SU-DHL-6 (cell line): Measurements from ENCODE around the gene PRELP.

ENCODE experiments used
- H2AFZ ChIP-seq: fragments of 200-600 bp; sonication (generic); 2 replicates; pipeline ENCODE4 v1.6.1; 2014; ENCODE audit warnings: low read depth, mild to moderate bottlenecking, moderate library complexity, mixed read lengths, antibody characterized with exemption, low read length; ENCODE audit not compliant: severe bottlenecking
- H3F3A ChIP-seq: fragments of 200-600 bp; shearing (Covaris generic); 2 replicates; pipeline ENCODE4 v1.6.0; 2016; ENCODE audit warnings: antibody characterized with exemption, mild to moderate bottlenecking; ENCODE audit not compliant: insufficient read depth
- H3K27ac ChIP-seq: fragments of 200-600 bp; sonication (generic); 2 replicates; pipeline ENCODE4 v1.5.1; 2016; ENCODE audit warnings: low read depth, mild to moderate bottlenecking, low read length, moderate library complexity, mixed read lengths
- H3K27me3 ChIP-seq: fragments of 200-600 bp; sonication (generic), shearing (Covaris generic); 2 replicates; pipeline ENCODE4 v1.6.0; 2014; ENCODE audit warnings: mild to moderate bottlenecking, low read length
- H3K36me3 ChIP-seq: fragments of 200-600 bp; sonication (generic); 2 replicates; pipeline ENCODE4 v1.6.1; 2014; ENCODE audit warnings: mild to moderate bottlenecking, low read length, mixed read lengths
- H3K4me2 ChIP-seq: fragments of 300-600, 200-600 bp; shearing (Covaris generic), sonication (generic); 2 replicates; pipeline ENCODE4 v1.6.0; 2014; ENCODE audit warnings: low read length, low read depth, mild to moderate bottlenecking; ENCODE audit not compliant: poor library complexity, severe bottlenecking
- H3K4me3 ChIP-seq: fragments of 200-600 bp; sonication (generic); 2 replicates; pipeline ENCODE4 v1.5.1; 2014; ENCODE audit warnings: antibody characterized with exemption, low read length, mild to moderate bottlenecking, mixed read lengths; ENCODE audit not compliant: insufficient read depth, poor library complexity, severe bottlenecking
- H3K79me2 ChIP-seq: fragments of 200-600 bp; sonication (generic); 2 replicates; pipeline ENCODE4 v1.6.1; 2014; ENCODE audit warnings: mild to moderate bottlenecking, low read length, moderate library complexity; ENCODE audit not compliant: insufficient read depth
- H3K9ac ChIP-seq: fragments of 200-600 bp; sonication (generic); 2 replicates; pipeline ENCODE4 v1.7.0; 2014; ENCODE audit warnings: mild to moderate bottlenecking, low read length
- H3K9me2 ChIP-seq: fragments of 200-600 bp; sonication (generic); replicated peaks from 2 replicates; pipeline ENCODE4 v1.6.1; 2014; ENCODE audit warnings: low read length; ENCODE audit not compliant: insufficient read depth
- H3K9me3 ChIP-seq: fragments of 200-600 bp; sonication (generic); 2 replicates; pipeline ENCODE4 v1.6.1; 2014; ENCODE audit warnings: low read length, mixed read lengths; ENCODE audit not compliant: insufficient read depth
- H4K20me1 ChIP-seq: fragments of 200-600 bp; sonication (generic); 2 replicates; pipeline ENCODE4 v1.6.1; 2014; ENCODE audit warnings: low read depth, mild to moderate bottlenecking, antibody characterized with exemption, low read length, moderate library complexity, mixed read lengths
- EZH2phosphoT487 ChIP-seq: fragments of 200-600 bp; sonication (generic), shearing (Covaris generic); conservative IDR thresholded peaks from 2 replicates; pipeline ENCODE4 v1.6.1; 2018; ENCODE audit warnings: mild to moderate bottlenecking, antibody characterized with exemption, low read length, moderate library complexity, mixed read lengths
- TF ChIP-seq, protein P1 (sequence below): fragments of 200-600 bp; sonication (generic); IDR thresholded peaks from one replicate; pipeline ENCODE4 v1.5.1; 2017; ENCODE audit warnings: antibody characterized with exemption, mild to moderate bottlenecking, low read length, moderate library complexity; ENCODE audit not compliant: insufficient read depth, poor library complexity, severe bottlenecking

PRELP gene

DNA sequence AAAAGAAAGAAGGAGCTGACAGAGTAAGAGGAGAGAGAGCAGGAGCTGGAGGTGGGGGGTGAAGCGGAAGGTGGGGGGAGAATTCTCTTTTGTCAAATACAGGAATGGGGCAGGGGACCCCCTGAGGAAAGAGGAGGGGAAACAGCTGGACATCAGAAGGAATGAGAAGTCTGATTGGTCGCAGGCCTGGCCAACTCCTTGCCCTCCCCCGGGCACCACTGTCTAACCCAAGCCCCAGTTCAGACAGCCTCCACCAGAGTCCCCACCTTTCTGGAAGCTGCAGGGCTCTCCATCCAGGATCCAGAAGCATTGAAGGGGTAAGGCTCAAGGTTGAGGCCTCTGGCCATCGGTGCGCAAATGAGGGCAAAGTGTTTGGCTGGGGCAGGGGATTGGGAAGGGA is 18.3 kb downstream of the PRELP start, which contains the start of gene OPTC:
OPTC (plus strand) TSS at position 253 of the 400 bp plus-strand sequence. CDS start 1,853 bp downstream, outside the sequence.
- no peak within 1 kb of the TSS for H3K4me2 ChIP-seq
- H3F3A ChIP-seq = no peaks in the 10 kb centered on the region
- no peaks in the 10 kb centered on the region for H3K79me2 ChIP-seq
- H3K27ac ChIP-seq = no peak within 1 kb of the TSS
- no peaks in the 10 kb centered on the region for H4K20me1 ChIP-seq
- H3K36me3 ChIP-seq = no peaks in the 10 kb centered on the region
- no peak within 1 kb of the TSS for H3K9ac ChIP-seq
- no peaks in the 10 kb centered on the region for H3K9me2 ChIP-seq
- no peak within 1 kb of the TSS for H2AFZ ChIP-seq
- H3K9me3 ChIP-seq = no peaks in the 10 kb centered on the region
- no peak within 1 kb of the TSS for H3K4me3 ChIP-seq
- H3K27me3 ChIP-seq = no peaks in the 10 kb centered on the region
- TF ChIP-seq EZH2phosphoT487 = no peak
- TF ChIP-seq, protein P1, sequence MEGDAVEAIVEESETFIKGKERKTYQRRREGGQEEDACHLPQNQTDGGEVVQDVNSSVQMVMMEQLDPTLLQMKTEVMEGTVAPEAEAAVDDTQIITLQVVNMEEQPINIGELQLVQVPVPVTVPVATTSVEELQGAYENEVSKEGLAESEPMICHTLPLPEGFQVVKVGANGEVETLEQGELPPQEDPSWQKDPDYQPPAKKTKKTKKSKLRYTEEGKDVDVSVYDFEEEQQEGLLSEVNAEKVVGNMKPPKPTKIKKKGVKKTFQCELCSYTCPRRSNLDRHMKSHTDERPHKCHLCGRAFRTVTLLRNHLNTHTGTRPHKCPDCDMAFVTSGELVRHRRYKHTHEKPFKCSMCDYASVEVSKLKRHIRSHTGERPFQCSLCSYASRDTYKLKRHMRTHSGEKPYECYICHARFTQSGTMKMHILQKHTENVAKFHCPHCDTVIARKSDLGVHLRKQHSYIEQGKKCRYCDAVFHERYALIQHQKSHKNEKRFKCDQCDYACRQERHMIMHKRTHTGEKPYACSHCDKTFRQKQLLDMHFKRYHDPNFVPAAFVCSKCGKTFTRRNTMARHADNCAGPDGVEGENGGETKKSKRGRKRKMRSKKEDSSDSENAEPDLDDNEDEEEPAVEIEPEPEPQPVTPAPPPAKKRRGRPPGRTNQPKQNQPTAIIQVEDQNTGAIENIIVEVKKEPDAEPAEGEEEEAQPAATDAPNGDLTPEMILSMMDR = no peak

DNA sequence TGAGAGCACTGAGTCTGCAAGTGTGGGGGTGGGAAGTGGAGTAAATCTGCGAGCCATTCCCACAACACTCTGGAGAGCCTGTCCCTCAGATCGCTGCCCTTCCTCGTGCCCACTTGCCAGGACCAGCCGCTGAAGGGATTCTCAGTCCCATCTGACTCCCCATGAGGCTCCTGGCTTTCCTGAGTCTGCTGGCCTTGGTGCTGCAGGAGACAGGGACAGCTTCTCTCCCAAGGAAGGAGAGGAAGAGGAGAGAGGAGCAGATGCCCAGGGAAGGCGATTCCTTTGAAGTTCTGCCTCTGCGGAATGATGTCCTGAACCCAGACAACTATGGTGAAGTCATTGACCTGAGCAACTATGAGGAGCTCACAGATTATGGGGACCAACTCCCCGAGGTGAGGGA is 20.2 kb downstream of the PRELP start:
- Histone ChIP-seq H4K20me1 (no peaks in the 10 kb centered on the region), H3K27me3 (no peaks in the 10 kb centered on the region), H3K9me2 (no peaks in the 10 kb centered on the region), H3K36me3 (no peaks in the 10 kb centered on the region), H3K9me3 (no peaks in the 10 kb centered on the region), H3K79me2 (no peaks in the 10 kb centered on the region), H3K9ac (no peak overlapping the region), H3K4me3 (no peak overlapping the region), H3K27ac (no peak overlapping the region), H3K4me2 (no peak overlapping the region), H3F3A (no peaks in the 10 kb centered on the region), H2AFZ (no peak overlapping the region)
- TF ChIP-seq, protein P1 = no peak
- TF ChIP-seq EZH2phosphoT487 = no peak

DNA sequence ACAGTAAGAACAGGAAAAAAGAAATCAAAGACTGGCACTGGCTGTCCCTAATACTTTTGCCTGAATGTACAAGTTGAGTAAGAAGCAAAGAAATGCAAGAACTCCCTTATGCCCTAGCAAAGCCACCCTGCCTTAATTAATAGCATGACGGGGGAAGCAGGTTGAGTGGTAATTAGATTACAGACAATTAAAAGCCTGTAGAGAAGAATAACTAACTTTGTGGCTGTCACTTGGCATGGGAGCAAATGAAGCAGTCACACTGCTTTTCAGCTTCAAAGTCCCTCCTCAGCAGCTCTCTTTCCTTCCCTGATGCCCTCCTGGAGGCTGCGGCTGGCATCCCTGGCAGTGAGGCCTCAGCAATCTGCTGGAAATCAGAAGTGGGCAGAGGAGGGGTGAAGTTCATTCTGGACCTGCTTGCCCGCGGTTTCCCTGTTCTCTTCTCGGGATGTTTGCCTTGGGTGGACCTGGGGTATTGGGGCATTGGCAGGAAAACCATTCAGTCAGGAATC is 21.7 kb downstream of the PRELP start:
- H3K4me2 ChIP-seq = no peak overlapping the region
- H3K36me3 ChIP-seq = no peaks in the 10 kb centered on the region
- no peak overlapping the region for H3K4me3 ChIP-seq
- H2AFZ ChIP-seq = no peak overlapping the region
- H3K27ac ChIP-seq = no peak overlapping the region
- no peaks in the 10 kb centered on the region for H3K9me2 ChIP-seq
- no peak for TF ChIP-seq EZH2phosphoT487
- TF ChIP-seq, protein P1 = no peak
- H4K20me1 ChIP-seq = no peaks in the 10 kb centered on the region
- no peaks in the 10 kb centered on the region for H3K79me2 ChIP-seq
- H3F3A ChIP-seq = no peaks in the 10 kb centered on the region
- H3K9me3 ChIP-seq = no peaks in the 10 kb centered on the region
- no peaks in the 10 kb centered on the region for H3K27me3 ChIP-seq
- H3K9ac ChIP-seq = no peak overlapping the region
